Measurements from ENCODE around the gene SGK1.
"Not testable (repeated sequence)": the region's sequence is repeated elsewhere in the genome, so short reads cannot be mapped to it uniquely, and the experiment has no call there.

Gene SGK1

GRCh38 chr6:134307075-134307474 lies 10.8 kb downstream of the SGK1 start:
- DNase-seq (ENCODE audit: low read depth in 4 of 4, low spot score in 1 of 4) = no peak

DNA sequence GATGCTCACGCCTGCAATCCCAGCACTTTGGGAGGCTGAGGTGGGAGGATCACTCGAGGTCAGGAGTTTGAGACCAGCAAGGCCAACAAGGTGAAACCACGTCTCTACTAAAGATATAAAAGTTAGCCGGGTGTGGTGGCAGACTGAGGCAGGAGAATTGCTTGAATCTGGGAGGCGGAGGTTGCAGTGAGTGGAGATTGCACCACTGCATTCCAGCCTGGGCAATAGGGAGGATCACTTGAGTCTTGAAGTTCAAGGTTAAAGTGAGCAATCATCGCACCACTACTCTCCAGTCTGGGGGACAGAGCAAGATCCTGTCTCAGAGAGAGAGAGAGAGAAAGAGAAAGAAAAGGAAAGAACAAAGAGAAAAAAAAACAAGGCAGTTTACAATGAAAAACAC lies 13.5 kb downstream of the SGK1 start:
- not testable (repeated sequence) for DNase-seq (ENCODE audit: low read depth in 4 of 4, low spot score in 1 of 4)

GRCh38 chr6:134303891-134304290 lies 14.0 kb downstream of the SGK1 start:
- DNase-seq (ENCODE audit: low read depth in 4 of 4, low spot score in 1 of 4) = no peak

DNA sequence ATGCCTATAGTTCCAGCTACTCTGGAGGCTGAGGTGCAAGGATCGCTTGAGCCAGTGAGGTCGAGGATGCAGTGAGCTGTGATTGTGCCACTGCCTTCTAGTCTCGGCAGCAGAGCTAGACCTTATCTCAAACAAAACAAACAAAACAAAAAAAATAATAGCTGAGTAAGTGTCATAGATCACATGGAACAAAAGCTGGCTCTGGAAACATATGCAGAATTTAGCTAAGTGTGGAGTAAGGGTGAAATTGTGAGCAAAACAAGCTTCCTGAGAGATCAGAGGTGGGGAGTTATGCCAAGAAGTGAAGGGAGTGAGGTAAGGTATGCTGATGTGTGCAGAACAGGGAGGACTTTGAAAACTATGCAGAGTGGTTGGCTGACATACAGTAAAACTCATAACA lies 18.7 kb downstream of the SGK1 start:
- DNase-seq (ENCODE audit: low read depth in 4 of 4, low spot score in 1 of 4) = no peak

DNA sequence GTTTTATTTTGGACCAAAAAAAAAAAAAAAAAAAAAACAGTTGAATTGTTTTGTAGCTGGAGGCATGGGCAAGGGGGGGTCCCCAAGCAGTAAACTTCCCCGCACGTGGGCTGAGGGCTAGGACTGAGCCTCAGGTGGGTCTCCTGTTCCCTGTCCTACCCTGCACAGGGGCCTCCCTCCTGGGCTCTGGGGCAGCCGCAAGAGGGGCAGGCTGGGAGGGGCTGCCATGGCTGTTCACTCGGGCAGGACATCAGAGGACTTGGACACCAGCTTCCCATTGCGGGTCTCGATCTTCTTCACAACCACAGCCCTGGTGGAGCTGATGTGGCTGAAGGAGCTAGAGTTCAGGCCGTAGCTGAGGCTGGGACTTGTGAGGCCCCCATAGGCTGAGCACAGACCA lies 21.1 kb downstream of the SGK1 start:
- no peak for DNase-seq (ENCODE audit: low read depth in 4 of 4, low spot score in 1 of 4)

DNA sequence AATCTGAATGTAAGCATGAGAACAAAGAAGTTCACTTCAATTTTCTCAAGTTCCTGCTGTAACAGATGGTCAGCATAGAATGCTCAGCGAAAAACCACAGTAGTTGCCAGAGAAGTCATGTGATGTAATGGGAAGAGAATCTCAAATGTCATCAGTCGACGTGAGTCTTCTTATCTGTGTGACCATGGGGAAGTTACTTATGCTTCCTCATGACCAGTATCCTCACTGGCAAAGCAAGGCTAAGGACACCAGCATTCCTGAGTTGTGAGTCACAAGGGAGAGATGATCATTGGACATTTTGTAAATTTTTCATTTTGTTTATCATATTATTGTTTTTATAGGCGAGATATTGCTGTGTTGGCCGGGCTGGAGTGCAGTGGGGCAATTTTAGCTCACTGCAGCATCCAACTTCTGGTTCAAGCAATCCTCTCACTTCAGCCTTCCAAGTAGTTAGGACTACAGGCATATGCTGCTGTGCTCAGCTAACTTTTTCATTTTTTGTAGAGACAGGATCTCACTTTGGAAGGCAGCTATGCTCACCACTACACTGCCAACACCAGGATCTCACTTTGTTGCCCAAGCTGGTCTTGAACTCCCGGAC lies 21.9 kb downstream of the SGK1 start:
- no peak for DNase-seq (ENCODE audit: low read depth in 4 of 4, low spot score in 1 of 4)

GRCh38 chr6:134293659-134294161 lies 24.2 kb downstream of the SGK1 start:
- no peak for DNase-seq (ENCODE audit: low read depth in 4 of 4, low spot score in 1 of 4)

GRCh38 chr6:134291156-134291555 lies 26.8 kb downstream of the SGK1 start:
- no peak for DNase-seq (ENCODE audit: low read depth in 4 of 4, low spot score in 1 of 4)

DNA sequence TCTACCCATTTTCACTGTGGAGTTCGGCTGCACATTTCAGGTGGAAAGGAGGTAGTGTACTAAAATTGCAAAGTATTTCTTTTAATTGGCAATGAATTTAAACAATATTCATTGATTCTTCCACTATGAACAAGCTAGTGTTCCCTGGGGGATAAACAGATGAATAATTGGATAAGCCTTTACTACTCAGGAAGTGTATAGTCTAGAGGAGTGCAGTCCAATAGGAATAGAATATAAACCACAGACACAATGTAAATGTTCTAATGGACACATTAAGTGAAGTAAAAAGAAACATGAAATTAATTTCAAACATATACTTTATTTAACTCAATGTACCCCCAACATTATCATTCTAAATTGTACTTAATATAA lies 28.7 kb downstream of the SGK1 start:
- no peak for DNase-seq (ENCODE audit: low read depth in 4 of 4, low spot score in 1 of 4)

- no peak for DNase-seq (ENCODE audit: low read depth in 4 of 4, low spot score in 1 of 4)
These were observed 29.2 kb downstream of the SGK1 start for GRCh38 chr6:134288538-134289203.

DNA sequence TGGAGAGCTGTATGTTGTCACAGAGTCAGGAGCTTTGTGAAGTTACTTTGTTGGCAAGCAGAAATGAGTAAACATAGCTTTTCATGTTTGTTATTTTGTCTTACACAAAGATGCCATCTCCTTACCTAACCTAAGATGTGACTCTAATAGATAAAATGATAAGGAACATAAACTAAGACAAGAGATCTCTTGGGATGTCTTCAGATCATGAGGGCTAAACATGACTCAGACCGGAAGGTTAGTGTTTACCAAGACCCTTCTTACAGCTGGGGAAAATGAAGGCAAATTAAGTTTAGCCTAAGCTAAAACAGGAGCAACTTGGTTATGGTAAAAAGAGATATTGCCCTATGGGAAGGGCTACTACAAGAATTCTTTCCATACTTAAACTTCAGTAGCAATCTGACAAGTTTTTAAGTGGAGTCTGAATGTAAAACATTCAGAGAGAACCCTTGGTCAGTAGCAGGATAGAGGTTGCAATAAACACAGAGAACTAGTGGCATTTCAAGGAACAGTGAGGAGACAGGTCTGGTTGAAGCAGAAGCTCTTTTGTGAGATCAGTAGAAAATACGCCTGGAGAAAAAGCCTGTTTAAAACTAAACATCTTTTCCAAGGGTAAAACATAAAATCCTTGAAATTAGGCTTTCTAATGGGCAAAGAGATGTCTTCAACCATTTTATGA lies 29.9 kb downstream of the SGK1 start:
- no peak for DNase-seq (ENCODE audit: low read depth in 4 of 4, low spot score in 1 of 4)

- no peak for DNase-seq (ENCODE audit: low read depth in 4 of 4, low spot score in 1 of 4)
These were observed 35.1 kb downstream of the SGK1 start for GRCh38 chr6:134282816-134283215.

DNA sequence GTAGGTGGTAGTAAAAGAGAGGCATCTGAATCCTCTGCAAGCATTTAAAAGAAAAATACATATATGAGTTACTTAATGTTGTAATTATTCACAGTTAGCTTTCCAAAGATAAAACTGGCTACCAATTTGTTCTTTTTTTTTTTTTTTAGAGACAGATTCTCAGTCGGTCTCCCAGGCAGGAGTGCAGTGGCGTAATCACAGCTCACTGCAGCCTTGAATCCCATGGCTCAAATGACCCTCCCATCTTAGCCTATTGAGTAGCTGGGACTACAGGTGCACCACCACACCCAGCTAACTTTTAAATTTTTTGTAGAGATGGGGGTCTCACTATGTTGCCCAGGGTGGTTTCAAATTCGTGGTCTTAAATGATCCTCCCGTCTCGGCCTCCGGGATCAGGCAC lies 36.5 kb downstream of the SGK1 start:
- no peak for DNase-seq (ENCODE audit: low read depth in 4 of 4, low spot score in 1 of 4)

GRCh38 chr6:134278000-134278399 lies 39.9 kb downstream of the SGK1 start:
- no peak for DNase-seq (ENCODE audit: low read depth in 4 of 4, low spot score in 1 of 4)

DNA sequence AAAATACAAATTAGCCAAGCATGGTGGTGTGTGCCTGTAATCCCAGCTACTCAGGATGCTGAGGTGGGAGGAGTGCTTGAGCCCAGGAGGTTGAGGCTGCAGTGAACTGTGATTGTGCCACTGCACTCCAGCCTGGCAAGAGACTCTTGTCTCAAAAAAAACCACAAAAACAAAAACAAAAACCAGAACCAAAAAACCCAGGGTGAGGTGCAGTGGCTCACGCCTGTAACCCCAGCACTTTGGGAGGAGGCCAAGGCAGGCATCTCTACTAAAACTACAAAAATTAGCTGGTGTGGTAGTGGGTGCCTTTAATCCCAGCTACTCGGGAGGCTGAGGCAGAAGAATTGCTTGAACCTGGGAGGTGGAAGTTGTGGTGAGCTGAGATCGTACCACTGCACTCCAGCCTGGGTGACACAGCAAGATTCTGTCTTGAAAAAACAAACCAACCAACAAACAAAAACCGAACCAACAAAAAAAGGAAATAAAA lies 41.0 kb downstream of the SGK1 start:
- not testable (repeated sequence) for DNase-seq (ENCODE audit: low read depth in 4 of 4, low spot score in 1 of 4)

DNA sequence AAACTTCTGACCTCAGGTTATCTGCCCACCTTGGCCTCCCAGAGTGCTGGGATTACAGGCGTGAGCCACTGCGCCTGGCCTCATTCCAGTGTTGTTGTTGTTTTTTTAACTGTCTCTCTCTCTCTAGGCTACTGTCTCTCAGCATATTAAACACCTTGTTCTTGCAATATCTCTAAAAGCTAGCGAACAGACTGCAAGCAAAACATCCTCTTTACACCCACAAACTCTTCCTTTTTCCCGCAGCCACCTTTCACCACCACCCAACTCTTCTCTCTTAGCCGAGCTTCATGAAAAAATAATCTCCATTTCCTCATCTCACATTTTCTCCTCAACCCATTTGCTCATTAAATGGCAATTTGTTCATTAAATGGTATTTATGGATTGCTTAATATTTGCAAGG lies 45.5 kb downstream of the SGK1 start:
- no peak for DNase-seq (ENCODE audit: low read depth in 4 of 4, low spot score in 1 of 4)

- DNase-seq (ENCODE audit: low read depth in 4 of 4, low spot score in 1 of 4) = no peak
These were observed 50.0 kb downstream of the SGK1 start for GRCh38 chr6:134267917-134268361.

- no peak for DNase-seq (ENCODE audit: low read depth in 4 of 4, low spot score in 1 of 4)
These were observed 51.1 kb downstream of the SGK1 start for GRCh38 chr6:134266776-134267175.

GRCh38 chr6:134261766-134262165 lies 56.1 kb downstream of the SGK1 start:
- no peak for DNase-seq (ENCODE audit: low read depth in 4 of 4, low spot score in 1 of 4)

DNA sequence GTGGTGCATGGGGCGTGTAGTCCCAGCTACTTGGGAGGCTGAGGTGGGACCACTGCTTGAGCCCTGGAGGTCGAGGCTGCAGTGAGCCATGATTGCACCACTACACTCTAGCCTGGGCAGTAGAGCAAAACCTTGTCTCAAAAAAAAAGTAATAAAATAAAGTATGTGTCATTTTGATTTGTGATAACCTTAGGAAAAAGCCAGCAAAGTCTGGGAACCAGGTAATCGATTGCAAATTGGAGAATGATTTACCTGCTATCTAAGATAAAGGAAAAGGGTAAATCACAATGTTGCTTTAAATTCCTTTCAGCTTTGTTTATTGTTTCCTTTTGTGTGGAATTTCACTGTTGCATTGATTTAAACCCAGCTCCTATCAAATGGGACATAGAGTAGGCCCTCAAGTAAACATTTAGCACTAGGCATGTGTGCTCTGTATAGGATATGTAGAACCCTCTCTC lies 59.0 kb downstream of the SGK1 start:
- DNase-seq (ENCODE audit: low read depth in 4 of 4, low spot score in 1 of 4) = no peak

- DNase-seq (ENCODE audit: low read depth in 4 of 4, low spot score in 1 of 4) = no peak
These were observed 60.4 kb downstream of the SGK1 start for GRCh38 chr6:134257516-134257915.

DNA sequence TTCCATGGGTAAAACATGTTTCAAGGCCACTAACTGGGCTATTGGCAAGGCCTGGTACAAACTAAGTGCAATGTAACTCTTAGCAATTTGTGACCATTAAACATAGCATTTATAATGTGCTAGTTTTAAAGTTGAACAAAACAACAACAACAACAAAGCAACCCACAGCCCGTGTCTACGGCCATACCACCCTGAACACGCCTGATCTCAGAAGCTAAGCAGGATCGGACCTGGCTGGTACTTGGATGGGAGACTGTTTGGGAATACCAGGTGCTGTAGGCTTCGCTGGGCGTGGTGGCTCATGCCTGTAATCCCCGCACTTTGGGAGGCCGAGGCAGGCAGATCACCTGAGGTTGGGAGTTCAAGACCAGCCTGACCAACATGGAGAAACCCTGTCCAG lies 61.0 kb downstream of the SGK1 start:
- no peak for DNase-seq (ENCODE audit: low read depth in 4 of 4, low spot score in 1 of 4)

Measured in stimulated activated CD4-positive, alpha-beta T cell treated with anti-CD3 and anti-CD28 coated beads, Interleukin-1b, Interleukin-23, amount 100 ng/mL, for 24 hours (primary cell).